NB4 (cell line): ENCODE measurements around the gene PIK3CD.
"Not testable (repeated sequence)": the region's sequence is repeated elsewhere in the genome, so short reads cannot be mapped to it uniquely, and the experiment has no call there.

ENCODE experiments used
- DNase-seq: peaks from one replicate; pipeline ENCODE4 v3.0.0; 2010; ENCODE audit warnings: low read depth
- H3K4me3 ChIP-seq: one replicate; pipeline ENCODE4 v1.5.1; 2011; ENCODE audit warnings: mild to moderate bottlenecking, low read depth, low read length, moderate library complexity
- MYC ChIP-seq: IDR thresholded peaks from 2 replicates; pipeline ENCODE4 v1.6.1; 2011; ENCODE audit warnings: low read depth, low read length
- POLR2A ChIP-seq: IDR thresholded peaks from 2 replicates; pipeline ENCODE4 v1.6.1; 2011; ENCODE audit warnings: mild to moderate bottlenecking; ENCODE audit not compliant: insufficient read length; ENCODE audit errors: extremely low read depth
- TF ChIP-seq, protein P1 (sequence below): IDR thresholded peaks from one replicate; pipeline ENCODE4 v1.5.1; 2012; ENCODE audit warnings: low read depth, low read length
- TF ChIP-seq, protein P2 (sequence below): IDR thresholded peaks from 2 replicates; pipeline ENCODE4 v1.6.1; 2011; ENCODE audit warnings: low read depth, low read length

PIK3CD gene

DNA sequence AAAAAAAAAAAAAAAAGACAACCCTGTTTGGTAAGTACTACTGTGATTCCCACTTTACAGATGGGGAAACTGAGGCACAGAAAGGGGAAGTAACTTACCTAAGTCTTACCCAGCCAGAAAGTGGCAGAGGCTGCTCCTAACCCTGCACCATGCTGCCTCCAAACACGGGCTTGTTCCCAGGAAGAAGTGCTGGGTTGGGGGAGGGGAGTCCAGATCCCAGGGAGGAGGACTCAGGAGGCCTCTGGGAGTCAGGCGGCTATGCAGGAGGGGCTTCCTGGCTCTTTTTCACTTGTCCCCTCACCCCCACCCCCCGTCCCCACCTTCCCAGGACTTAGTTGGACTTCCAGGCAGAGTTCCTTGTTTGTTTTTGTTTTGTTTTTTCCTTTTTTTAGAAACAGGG is 23.9 kb downstream of the PIK3CD start:
- H3K4me3 ChIP-seq, result no peak overlapping the region
- TF ChIP-seq, protein P1, sequence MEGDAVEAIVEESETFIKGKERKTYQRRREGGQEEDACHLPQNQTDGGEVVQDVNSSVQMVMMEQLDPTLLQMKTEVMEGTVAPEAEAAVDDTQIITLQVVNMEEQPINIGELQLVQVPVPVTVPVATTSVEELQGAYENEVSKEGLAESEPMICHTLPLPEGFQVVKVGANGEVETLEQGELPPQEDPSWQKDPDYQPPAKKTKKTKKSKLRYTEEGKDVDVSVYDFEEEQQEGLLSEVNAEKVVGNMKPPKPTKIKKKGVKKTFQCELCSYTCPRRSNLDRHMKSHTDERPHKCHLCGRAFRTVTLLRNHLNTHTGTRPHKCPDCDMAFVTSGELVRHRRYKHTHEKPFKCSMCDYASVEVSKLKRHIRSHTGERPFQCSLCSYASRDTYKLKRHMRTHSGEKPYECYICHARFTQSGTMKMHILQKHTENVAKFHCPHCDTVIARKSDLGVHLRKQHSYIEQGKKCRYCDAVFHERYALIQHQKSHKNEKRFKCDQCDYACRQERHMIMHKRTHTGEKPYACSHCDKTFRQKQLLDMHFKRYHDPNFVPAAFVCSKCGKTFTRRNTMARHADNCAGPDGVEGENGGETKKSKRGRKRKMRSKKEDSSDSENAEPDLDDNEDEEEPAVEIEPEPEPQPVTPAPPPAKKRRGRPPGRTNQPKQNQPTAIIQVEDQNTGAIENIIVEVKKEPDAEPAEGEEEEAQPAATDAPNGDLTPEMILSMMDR, result no peak
- no peak for TF ChIP-seq POLR2A
- TF ChIP-seq MYC, result no peak
- TF ChIP-seq, protein P2, sequence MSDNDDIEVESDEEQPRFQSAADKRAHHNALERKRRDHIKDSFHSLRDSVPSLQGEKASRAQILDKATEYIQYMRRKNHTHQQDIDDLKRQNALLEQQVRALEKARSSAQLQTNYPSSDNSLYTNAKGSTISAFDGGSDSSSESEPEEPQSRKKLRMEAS, result no peak
- no peak for DNase-seq

DNA sequence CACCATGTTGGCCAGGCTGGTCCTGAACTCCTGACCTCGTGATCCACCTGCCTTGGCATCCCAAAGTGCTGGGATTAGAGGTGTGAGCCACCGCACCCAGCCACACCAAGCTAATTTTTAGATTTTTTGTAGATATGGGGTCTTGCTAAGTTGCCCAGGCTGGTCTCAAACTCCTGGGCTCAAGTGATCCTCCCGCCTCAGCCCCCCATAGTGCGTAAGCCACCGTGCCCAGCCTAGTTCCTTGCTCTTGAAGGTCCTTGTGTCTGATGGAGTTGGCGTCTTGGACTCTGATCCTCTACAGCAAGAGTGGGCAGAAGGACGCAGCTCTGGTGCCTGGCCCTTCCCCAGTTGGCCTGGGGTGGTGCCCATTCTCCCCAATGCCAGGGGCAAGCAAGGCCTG is 24.6 kb downstream of the PIK3CD start:
- H3K4me3 ChIP-seq, DNase-seq: not testable (repeated sequence)

DNA sequence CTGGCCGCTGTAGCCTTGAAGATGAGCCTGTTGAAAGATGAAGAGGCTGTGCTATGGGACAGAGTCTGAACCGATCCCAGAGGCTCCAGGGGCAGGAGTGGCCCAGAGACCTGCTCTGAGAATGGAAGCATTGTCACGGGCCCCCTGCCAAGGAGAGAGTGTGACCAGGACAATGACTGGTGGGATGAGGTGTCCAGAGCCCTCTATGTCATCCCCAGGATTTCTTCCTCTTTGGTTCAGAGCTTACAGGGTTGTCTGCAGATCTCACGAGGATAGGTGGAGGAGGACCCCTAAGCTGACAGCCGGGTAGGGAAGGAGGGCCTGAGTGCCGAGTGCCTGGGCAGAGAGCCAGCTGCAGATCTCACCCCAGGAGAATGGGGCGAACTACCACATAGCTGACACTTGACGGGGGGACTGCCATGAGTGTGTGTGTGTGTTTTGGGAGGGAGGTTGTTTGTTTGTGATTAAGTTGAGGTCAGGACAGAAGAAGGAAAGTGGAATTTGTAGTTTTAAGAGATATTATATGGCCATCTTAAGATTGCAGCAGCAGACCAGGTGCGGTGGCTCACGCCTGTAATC is 25.4 kb downstream of the PIK3CD start:
- no peak for DNase-seq

DNA sequence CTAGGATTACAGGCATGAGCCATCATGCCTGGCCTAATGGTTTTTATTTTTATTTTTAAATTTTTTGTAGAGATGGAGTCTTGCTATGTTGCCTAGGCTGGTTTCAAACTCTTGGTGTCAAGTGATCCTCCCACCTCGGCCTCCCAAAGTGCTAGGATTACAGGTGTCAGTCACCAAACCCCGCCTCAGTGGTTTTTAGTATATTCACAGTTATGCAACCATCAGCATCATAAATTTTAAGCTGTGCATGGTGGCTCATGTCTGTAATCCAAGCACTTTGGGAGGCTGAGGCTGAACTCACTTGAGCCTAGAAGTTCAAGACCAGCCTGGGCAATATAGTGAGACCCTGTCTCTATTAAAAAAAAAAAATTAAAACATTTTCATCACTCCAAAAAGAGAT is 28.6 kb downstream of the PIK3CD start:
- TF ChIP-seq, protein P2, result no peak
- TF ChIP-seq POLR2A, result no peak
- no peak for TF ChIP-seq MYC
- TF ChIP-seq, protein P1, result no peak
- no peak overlapping the region for H3K4me3 ChIP-seq
- DNase-seq, result no peak

More for the DNA sequence above, 25.4 kb downstream of the PIK3CD start:
- no peak overlapping the region for H3K4me3 ChIP-seq
- TF ChIP-seq MYC, result no peak
- TF ChIP-seq, protein P2, result no peak
- TF ChIP-seq, protein P1, result no peak
- no peak for TF ChIP-seq POLR2A

DNA sequence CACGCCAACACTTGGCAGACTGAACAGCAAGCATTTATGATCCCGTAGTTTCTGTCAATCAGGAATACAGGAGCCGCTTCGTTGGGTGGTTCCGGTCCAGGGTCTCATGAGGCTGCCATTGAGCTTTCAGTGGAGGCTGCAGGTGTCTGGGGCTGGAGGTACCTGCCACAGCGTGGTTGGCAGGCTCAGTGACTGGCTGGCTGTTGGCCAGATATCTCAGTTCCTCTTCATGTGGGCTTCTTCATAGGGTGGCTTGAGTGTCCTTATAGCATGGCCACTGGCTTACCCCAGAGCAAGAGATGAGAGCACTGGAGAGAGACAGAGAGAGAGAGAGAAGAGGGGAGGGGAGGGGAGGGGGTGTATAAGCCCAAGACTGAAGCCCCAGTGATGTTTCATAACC is 29.3 kb downstream of the PIK3CD start:
- DNase-seq, result no peak
- H3K4me3 ChIP-seq, result no peak overlapping the region
- TF ChIP-seq, protein P1, result no peak
- TF ChIP-seq, protein P2, result no peak
- TF ChIP-seq POLR2A (no peak), MYC (no peak)

DNA sequence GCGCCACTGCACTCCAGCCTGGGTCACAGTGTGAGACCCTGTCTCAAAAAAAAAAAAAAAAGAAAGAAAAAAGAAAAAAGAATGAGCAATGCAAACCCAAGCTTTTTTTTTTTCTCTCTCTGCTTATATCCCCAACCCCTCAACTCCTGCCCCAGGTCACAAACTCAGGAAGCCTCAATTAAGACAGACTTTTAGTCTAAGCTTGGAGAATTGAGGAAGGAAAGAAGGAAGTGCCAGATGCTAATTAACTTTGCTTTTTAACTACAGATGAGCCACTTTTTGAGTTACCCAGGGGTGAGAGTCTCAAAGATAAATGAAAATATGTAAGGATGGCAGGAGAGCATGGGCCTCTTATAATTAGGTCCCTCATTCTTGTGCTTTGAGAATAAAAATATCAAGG is 33.3 kb downstream of the PIK3CD start:
- TF ChIP-seq MYC (no peak), POLR2A (no peak)
- TF ChIP-seq, protein P1, result no peak
- TF ChIP-seq, protein P2, result no peak
- peak; percentile 59 for DNase-seq
- no peak overlapping the region for H3K4me3 ChIP-seq
